ENCODE measurements around the gene KCNMA1.

GRCh38 chr10:76977901-76978300, 659.7 kb downstream of the KCNMA1 start:
- TF ChIP-seq, protein P1, sequence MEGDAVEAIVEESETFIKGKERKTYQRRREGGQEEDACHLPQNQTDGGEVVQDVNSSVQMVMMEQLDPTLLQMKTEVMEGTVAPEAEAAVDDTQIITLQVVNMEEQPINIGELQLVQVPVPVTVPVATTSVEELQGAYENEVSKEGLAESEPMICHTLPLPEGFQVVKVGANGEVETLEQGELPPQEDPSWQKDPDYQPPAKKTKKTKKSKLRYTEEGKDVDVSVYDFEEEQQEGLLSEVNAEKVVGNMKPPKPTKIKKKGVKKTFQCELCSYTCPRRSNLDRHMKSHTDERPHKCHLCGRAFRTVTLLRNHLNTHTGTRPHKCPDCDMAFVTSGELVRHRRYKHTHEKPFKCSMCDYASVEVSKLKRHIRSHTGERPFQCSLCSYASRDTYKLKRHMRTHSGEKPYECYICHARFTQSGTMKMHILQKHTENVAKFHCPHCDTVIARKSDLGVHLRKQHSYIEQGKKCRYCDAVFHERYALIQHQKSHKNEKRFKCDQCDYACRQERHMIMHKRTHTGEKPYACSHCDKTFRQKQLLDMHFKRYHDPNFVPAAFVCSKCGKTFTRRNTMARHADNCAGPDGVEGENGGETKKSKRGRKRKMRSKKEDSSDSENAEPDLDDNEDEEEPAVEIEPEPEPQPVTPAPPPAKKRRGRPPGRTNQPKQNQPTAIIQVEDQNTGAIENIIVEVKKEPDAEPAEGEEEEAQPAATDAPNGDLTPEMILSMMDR (IDR thresholded peaks at IDR 0.05): no peak
- TF ChIP-seq POLR2AphosphoS5 (IDR thresholded peaks at IDR 0.05) (no peak), POLR2A (IDR thresholded peaks at IDR 0.05) (no peak), EP300 (IDR thresholded peaks at IDR 0.05) (no peak)
